ENCODE measurements around the gene AGFG2. TPM values are rescaled to one million over a fixed set of nuclear protein-coding genes. Genes with fewer than 3 reads are reported as not detected.
"Not testable (repeated sequence)": the region's sequence is repeated elsewhere in the genome, so short reads cannot be mapped to it uniquely, and the experiment has no call there.

AGFG2 gene
- total RNA-seq, 2 experiments from 2014 or later, result 52.4 to 55.4 TPM

DNA sequence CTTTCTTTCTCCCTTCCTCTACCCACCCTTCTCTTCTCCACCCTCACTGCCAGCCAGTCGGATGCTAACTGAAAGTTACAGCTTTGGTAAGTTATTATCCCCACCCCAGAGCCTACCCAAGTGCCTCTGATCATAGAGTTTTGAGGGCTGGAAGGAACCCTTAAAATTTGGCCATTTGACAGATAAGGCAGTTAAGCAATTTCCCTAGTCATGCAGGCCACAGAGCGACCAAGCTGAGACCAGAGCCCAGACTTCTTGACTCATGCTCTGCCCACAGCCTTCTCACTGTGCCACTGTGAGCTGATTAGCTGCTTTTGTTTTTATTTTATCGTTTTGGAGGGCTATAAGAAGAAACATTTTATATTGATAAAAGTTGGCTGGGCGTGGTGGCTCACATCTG is 17.5 kb downstream of the AGFG2 start:
- peaks cover 16% of the 10 kb centered on the region for H3K36me3 Mint-ChIP-seq
- peaks cover 10% of the 10 kb centered on the region for H3K4me1 Mint-ChIP-seq
- H3K9me3 Mint-ChIP-seq, result no peaks in the 10 kb centered on the region
- H3K27me3 Mint-ChIP-seq, result no peaks in the 10 kb centered on the region
- DNase-seq, result no peak
- H3K4me3 Mint-ChIP-seq, result no peak overlapping the region
- peak overlapping the region; percentile 7 for H3K27ac Mint-ChIP-seq

DNA sequence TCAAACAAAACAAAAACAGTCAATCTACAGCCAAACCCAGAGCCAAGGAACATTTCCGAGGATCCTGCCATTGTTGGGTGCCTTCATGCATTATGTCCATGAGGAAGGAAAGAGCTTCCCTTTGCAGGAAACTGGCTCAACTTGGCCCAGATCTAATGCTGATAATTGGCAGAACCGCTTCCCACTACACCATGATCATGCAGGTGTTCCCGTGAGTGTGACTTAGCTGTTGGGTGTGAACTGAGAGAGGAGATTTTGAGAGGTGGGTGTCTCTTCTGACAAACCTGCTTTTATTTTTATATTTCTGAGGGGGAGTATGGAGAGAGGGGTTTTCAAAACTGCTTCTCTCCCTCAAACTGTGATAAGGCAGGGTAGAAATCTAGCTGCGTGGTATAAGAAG is 20.1 kb downstream of the AGFG2 start:
- no peak for DNase-seq
- H3K9me3 Mint-ChIP-seq, result no peaks in the 10 kb centered on the region
- peaks cover 12% of the 10 kb centered on the region for H3K4me1 Mint-ChIP-seq
- peaks cover 16% of the 10 kb centered on the region for H3K36me3 Mint-ChIP-seq
- no peak overlapping the region for H3K4me3 Mint-ChIP-seq
- no peaks in the 10 kb centered on the region for H3K27me3 Mint-ChIP-seq
- H3K27ac Mint-ChIP-seq, result no peak overlapping the region

DNA sequence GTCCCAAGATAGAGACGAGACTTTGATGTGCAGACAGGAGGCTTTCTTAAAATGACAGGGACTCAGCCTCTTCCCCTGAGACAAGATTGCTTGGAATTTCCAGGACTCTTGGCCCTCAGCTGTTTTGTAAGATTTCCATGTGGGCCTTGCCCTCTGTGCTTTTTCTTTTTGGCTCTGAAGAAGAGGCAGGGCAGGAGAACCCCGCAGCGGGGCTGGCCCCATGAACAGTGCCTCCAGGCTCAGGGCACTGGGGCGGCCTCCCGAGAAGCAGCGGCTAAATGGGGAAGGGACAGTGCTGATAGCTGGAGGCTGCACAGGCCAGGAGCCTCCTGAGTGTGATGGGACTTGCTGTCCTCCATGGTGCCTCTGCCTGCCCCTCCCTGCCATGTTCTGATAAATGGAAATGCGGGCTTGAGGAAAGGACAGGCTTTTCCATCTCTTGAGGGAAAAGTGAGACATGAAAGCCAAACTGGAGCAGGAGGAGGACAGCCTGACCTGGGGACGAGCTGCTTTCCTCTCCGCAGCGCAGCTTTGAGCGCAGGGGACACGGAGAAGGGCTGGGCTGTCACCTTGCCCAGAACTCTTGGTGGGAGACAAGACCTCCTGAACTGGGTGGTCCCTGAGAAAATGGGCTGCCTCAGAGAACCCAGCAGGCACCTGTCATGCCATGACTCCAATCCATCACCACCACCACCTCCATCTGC is 22.6 kb downstream of the AGFG2 start:
- H3K36me3 Mint-ChIP-seq, result peaks cover 17% of the 10 kb centered on the region
- no peak overlapping the region for H3K27ac Mint-ChIP-seq
- H3K9me3 Mint-ChIP-seq, result no peaks in the 10 kb centered on the region
- DNase-seq, result no peak
- peak overlapping the region; percentile 25 for H3K4me3 Mint-ChIP-seq
- H3K4me1 Mint-ChIP-seq, result peaks cover 9% of the 10 kb centered on the region
- no peaks in the 10 kb centered on the region for H3K27me3 Mint-ChIP-seq

DNA sequence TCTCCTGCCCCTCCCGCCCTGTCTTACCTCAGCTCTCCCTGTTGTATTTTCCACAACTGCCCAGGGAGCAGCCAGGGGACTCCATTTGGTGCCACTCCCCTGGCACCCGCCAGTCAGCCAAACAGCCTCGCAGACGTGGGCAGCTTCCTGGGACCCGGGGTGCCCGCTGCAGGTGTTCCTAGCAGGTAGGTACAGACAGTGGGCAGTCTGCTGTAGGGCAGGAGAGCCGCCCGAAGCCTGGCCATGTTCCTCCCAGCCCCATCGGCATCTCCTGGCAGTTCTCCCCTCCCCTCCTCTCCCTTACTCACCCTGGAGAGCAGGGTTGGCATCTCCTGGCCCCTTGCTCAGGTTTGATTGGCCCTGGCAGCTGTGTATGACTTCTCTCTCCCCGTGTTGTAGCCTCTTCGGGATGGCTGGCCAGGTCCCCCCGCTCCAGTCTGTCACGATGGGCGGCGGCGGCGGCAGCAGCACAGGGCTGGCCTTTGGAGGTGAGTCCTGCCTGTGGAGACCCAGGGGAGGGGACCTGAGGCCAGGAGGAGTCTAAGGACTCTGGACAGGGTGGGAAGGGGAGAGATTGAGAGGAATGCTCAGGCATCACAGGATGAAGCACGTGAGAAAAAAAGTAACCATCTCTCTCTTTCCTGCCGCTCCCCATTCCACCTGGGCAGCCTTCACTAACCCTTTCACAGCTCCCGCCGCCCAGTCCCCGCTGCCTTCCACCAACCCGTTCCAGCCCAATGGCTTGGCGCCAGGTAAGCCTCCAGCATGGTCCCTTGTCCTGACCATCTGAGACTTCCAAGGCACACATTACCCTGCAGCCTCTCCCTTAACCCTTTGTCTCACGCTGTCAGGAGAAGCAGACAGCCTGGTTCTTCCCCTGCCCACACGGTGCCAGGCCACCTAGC is 23.4 kb downstream of the AGFG2 start:
- no peaks in the 10 kb centered on the region for H3K9me3 Mint-ChIP-seq
- peaks cover 13% of the 10 kb centered on the region for H3K4me1 Mint-ChIP-seq
- peaks cover 17% of the 10 kb centered on the region for H3K36me3 Mint-ChIP-seq
- H3K27me3 Mint-ChIP-seq, result no peaks in the 10 kb centered on the region
- no peak for DNase-seq
- no peak overlapping the region for H3K27ac Mint-ChIP-seq
- H3K4me3 Mint-ChIP-seq, result no peak overlapping the region

DNA sequence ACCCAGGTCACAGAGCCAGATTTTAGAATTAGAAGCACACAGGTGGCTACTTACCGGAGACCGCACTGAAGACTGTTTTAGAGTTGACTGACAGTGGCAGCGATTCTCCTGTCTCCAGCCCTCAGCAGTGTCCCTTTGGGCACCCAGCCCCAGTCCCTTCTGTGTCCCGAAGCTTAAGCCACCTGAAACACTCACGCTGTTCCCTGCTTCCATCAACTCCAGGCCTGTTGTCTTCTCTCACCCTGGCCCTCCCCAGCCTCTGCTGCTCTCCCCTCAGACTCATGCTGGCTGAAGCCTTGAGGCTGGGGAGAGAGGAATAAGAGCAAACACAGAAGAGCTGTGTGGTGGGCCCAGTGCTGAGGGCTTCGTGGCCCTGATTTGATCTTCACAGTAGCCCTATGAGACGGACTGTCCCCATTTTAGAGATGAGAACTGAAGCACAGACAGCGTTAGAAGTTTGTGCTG is 24.1 kb downstream of the AGFG2 start:
- Mint-ChIP-seq H3K4me3 (no peak overlapping the region), H3K9me3 (no peaks in the 10 kb centered on the region), H3K27me3 (no peaks in the 10 kb centered on the region), H3K4me1 (peaks cover 19% of the 10 kb centered on the region), H3K27ac (no peak overlapping the region), H3K36me3 (peaks cover 17% of the 10 kb centered on the region)
- DNase-seq, result no peak

DNA sequence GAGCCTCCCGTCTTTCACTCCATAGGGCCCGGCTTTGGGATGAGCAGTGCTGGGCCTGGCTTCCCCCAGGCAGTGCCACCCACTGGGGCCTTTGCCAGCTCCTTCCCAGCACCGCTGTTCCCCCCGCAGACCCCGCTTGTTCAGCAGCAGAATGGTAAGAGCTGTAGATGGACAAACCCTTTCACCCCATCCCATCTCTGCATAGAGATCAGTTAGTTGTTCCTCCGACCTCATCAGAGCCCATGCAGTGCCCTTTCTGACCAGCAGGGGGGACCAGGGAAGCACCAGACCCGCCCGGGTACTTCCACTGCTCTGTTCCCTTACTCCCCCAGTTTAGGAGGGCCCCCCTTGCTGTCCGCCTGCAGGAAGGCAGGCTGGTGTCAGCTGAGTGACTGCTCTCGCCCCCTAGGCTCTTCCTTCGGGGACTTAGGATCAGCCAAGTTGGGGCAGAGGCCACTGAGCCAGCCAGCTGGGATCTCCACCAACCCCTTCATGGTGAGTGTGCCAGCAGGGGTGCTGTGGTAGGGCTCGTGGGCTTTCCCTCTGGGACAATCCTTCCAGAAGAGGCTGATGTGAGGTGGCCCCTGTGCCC is 24.9 kb downstream of the AGFG2 start:
- peak overlapping the region; percentile 29 for H3K27ac Mint-ChIP-seq

DNA sequence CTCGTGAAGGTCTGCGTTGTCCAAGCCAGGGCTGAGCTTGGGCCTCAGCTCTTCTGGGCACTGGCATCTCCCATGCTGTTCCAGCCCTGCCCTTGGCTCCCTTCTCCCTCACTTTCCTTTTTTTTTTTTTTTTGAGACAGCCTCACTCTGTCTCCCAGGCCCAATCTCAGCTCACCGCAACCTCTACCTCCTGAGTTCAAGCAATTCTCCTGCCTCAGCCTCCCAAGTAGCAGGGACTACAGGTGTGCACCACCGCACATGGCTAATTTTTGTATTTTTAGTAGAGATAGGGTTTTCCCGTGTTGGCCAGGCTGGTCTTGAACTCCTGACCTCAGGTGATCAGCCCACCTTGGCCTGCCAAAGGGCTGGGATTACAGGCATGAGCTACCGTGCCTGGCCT is 25.4 kb downstream of the AGFG2 start:
- not testable (repeated sequence) for H3K4me3 Mint-ChIP-seq, H3K27me3 Mint-ChIP-seq, H3K9me3 Mint-ChIP-seq, DNase-seq, H3K27ac Mint-ChIP-seq
- Mint-ChIP-seq H3K36me3 (peaks cover 17% of the 10 kb centered on the region), H3K4me1 (peaks cover 24% of the 10 kb centered on the region)

More for the DNA sequence above, 24.9 kb downstream of the AGFG2 start:
- Mint-ChIP-seq H3K27me3 (no peaks in the 10 kb centered on the region), H3K9me3 (no peaks in the 10 kb centered on the region), H3K4me3 (no peak overlapping the region), H3K36me3 (peaks cover 17% of the 10 kb centered on the region), H3K4me1 (peaks cover 24% of the 10 kb centered on the region)
- peak; percentile 75 for DNase-seq

DNA sequence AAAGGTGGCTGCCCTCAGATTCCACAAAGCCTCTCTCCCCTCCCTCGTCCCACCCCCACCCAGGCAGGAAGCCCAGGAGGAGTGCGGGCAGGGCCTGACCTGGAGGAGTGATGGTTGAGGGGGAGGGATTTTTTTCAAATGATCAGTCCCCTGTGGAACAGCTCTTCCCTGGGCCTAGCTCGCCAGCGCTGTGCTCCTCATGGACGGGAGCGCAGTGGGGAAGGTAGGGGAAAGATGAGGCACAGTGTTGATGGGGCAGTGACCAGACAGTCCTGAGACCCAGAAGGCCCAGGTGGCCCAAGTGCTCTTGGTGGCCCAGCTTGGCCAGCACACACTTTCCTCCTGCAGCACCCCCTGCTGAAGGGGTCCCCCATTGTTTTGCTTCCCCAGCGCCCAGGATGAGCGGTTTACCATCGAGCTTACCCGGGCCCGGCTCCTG is 26.1 kb downstream of the AGFG2 start:
- H3K27ac Mint-ChIP-seq, result no peak overlapping the region

DNA sequence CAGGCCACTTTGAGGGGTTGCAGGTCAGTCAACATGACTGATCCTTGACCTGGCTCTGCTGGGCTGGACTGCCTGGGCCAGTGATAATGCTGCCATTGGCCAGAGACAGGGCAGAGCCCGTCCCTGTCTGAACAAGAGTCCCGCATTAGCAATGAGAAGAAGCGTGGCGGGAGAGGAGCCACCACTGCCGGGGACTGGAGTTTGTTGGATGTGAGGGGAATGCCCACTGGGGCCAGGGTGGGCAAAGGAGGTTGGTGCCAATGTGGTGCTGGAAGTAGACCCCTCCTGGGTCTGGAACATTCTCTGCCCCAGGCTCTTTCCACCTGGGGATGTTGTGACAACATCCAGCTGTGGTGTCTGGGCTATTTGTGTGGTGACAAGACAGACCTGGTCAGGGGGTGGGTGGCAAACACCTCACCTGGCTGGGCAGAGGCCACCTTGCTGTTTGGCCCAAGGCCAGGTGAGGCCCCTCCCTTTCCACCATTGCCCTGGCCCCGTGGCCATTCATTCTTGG is 27.1 kb downstream of the AGFG2 start:
- H3K27ac Mint-ChIP-seq, result no peak overlapping the region
- no peaks in the 10 kb centered on the region for H3K27me3 Mint-ChIP-seq

More for the DNA sequence above, 26.1 kb downstream of the AGFG2 start:
- Mint-ChIP-seq H3K4me1 (peaks cover 24% of the 10 kb centered on the region), H3K27me3 (no peaks in the 10 kb centered on the region), H3K9me3 (no peaks in the 10 kb centered on the region), H3K36me3 (peaks cover 17% of the 10 kb centered on the region), H3K4me3 (no peak overlapping the region)
- no peak for DNase-seq

DNA sequence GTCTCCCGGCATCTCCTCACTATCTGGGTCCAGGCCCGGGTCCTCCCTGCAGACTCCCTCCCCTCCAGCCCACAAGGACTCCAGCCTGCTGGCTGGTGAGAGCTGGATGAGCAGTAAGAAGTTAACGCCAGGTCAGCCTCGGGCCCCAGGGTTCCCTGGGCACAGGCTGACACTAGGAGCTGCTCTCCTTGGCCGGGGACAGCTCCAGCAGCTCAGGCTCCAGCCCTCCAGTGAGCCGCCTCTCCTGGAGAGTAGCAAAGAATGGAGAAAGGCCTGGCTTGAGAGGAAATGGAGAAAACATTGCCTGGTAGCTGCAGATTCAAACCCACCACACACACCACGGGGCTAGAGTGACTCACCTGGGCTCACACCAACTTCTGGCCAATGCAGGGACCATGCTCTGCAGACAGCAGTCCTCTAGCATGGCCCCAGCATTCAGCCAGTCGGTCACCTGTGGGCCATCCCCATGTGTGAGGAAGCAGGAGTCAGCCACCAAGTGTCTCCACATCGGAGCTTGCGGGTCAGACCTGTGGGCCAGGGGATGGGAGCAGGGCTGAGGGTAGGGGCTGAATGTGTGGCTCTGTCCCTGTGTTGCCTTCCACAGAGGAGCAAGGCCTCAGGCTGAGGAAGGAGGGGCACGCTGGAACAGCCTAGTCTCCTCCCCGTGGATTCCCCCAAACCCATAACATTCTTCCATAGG is 28.2 kb downstream of the AGFG2 start:
- Mint-ChIP-seq H3K4me3 (no peak overlapping the region), H3K27ac (peak overlapping the region; percentile 26), H3K4me1 (peaks cover 34% of the 10 kb centered on the region), H3K36me3 (peaks cover 17% of the 10 kb centered on the region), H3K9me3 (no peaks in the 10 kb centered on the region), H3K27me3 (no peaks in the 10 kb centered on the region)
- DNase-seq, result no peak

More for the DNA sequence above, 27.1 kb downstream of the AGFG2 start:
- no peak for DNase-seq
- H3K4me1 Mint-ChIP-seq, result peaks cover 25% of the 10 kb centered on the region
- no peaks in the 10 kb centered on the region for H3K9me3 Mint-ChIP-seq
- peaks cover 17% of the 10 kb centered on the region for H3K36me3 Mint-ChIP-seq
- no peak overlapping the region for H3K4me3 Mint-ChIP-seq

DNA sequence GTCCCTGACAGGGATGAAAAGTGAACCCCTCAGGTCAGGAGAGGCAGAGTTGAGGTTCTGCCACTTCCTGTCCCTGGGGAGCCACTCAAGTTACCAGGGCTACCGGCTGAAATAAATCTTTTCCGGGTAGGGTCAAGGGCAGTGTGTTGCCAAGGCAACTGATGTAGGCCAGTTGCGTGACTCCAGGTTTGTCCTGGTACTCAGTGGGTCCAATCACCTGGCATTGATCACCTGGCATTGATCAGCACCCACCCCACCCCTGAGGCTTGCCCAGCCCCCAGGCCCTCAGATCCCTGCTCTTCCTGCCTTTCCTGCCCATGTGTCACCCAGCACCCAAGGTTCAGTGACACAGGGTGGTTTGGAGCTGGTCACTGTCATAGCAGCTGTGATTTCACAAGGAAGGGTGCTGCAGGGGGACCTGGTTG is 28.8 kb downstream of the AGFG2 start:
- Mint-ChIP-seq H3K36me3 (peaks cover 16% of the 10 kb centered on the region), H3K27me3 (no peaks in the 10 kb centered on the region), H3K4me3 (no peak overlapping the region), H3K9me3 (no peaks in the 10 kb centered on the region), H3K4me1 (peaks cover 34% of the 10 kb centered on the region), H3K27ac (no peak overlapping the region)
- DNase-seq, result no peak

DNA sequence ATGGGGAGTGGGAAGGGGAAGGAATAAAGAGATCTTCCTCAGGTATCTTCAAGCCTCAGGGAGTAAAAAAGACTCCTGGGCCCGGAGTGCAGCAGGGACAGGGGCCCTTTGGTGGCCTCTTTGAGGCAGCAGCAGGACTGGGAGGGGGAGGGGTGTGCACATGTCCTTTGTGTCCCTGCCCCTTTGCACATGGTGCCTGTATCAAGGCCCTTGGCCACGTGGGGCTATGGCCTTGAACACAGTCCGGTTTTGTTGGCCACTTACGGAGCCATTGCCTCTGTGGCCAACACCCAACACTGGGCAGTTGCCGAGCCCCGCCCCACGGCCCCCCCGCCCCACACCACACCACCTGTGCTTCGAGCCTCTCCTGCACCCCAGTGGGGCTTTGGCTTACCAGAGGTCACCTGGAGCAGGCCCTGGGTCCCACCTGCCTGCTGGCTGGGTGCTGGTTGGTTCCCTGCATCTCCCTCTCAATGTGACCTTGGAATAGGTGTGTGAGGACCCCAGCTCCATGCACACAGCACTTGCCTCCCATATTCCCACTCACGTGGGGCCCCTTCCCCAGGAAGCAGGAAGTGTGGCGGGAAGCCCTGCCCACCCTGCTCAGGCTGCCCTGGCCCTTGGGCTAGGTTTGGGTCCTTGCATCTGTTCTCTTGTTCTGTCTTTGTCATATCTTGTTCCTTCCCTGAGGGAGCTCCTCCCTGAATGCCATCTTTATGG is 29.3 kb downstream of the AGFG2 start:
- no peak overlapping the region for H3K4me3 Mint-ChIP-seq
- peaks cover 34% of the 10 kb centered on the region for H3K4me1 Mint-ChIP-seq
- DNase-seq, result no peak

DNA sequence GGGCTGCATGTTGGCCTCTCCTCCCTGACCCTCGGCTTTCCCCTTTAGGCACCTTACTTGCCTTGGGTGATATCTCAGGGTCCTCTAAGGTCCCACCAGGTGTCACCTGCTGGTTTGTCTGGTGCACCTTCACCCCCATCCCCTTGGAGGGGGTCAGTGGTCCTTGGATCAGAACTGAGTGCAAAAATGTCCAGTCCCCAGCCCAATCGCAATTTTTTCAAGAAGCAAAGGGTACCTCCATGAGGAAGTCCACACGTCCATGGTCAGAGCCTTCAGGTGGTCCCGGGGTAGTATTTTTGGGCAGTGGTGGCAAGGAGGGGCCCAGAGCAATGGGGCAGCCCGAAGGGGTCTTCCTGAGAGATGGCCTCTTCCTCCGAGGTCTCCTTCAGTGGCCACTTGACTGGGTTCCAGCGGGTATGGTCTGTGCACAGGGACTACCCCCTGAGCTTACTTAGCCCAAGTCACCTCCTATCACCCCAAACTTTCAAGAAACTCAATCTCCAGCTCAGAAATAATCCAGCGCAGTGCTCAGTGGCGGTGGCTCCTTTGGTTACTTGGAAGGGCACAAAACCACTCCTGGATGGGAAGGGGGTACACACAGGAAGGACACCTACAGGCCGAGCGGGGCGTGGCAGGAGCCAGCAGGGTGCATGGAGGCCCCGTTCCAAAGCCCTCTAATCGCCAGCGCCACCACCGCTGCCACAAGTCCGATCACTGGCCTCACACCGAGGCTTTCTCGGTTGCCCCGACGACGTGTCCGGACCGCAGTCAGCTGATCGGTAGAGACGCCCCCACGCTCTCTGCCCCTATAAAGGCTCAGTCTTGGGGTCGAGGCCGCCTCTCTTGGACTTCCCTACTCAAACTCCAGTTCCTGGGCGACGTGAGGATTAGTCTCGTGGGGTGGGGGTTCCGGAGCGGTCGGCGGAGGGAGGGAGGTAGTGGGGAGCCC is 30.2 kb downstream of the AGFG2 start:
- Mint-ChIP-seq H3K9me3 (no peaks in the 10 kb centered on the region), H3K4me1 (peaks cover 31% of the 10 kb centered on the region), H3K4me3 (peak overlapping the region; percentile 40), H3K27me3 (no peaks in the 10 kb centered on the region), H3K36me3 (peaks cover 6% of the 10 kb centered on the region), H3K27ac (peak overlapping the region; percentile 56)
- peak; percentile 61 for DNase-seq

More for the DNA sequence above, 29.3 kb downstream of the AGFG2 start:
- H3K36me3 Mint-ChIP-seq, result peaks cover 10% of the 10 kb centered on the region
- no peaks in the 10 kb centered on the region for H3K27me3 Mint-ChIP-seq
- H3K27ac Mint-ChIP-seq, result peak overlapping the region; percentile 56
- H3K9me3 Mint-ChIP-seq, result no peaks in the 10 kb centered on the region

Measured in activated naive CD8-positive, alpha-beta T cell treated with anti-CD3 and anti-CD28 coated beads for 36 hours (primary cell).